ENCODE results near the gene NUDT1.

The NUDT1 gene

GRCh38 chr7:2273866-2274265, 31.8 kb downstream of the NUDT1 start:
- no peak overlapping the region for H3K4me3 ChIP-seq (ENCODE audit: low read depth, low read length)
- no peak for TF ChIP-seq CTCF (IDR thresholded peaks at IDR 0.05; ENCODE audit: insufficient read depth, low read length, missing control alignments)
- ChIA-PET CTCF (no interaction called here), POLR2A (no interaction called here)
- no peak for DNase-seq (ENCODE audit: low read depth, low spot score)

- ChIA-PET POLR2A (no interaction called here), CTCF (no interaction called here)
- no peak for DNase-seq (ENCODE audit: low read depth, low spot score)
- no peak for TF ChIP-seq CTCF (IDR thresholded peaks at IDR 0.05; ENCODE audit: insufficient read depth, low read length, missing control alignments)
- H3K4me3 ChIP-seq (ENCODE audit: low read depth, low read length): no peak overlapping the region
Observed at GRCh38 chr7:2274666-2275065, 32.6 kb downstream of the NUDT1 start.

- CTCF ChIA-PET: no interaction called here
- no peak for TF ChIP-seq CTCF (IDR thresholded peaks at IDR 0.05; ENCODE audit: insufficient read depth, low read length, missing control alignments)
Observed at GRCh38 chr7:2275101-2275500, 33.1 kb downstream of the NUDT1 start.

GRCh38 chr7:2276107-2276506, 34.1 kb downstream of the NUDT1 start:
- CTCF ChIA-PET: no interaction called here
- no peak for TF ChIP-seq CTCF (IDR thresholded peaks at IDR 0.05; ENCODE audit: insufficient read depth, low read length, missing control alignments)
- POLR2A ChIA-PET: no interaction called here
- DNase-seq (ENCODE audit: low read depth, low spot score): no peak
- H3K4me3 ChIP-seq (ENCODE audit: low read depth, low read length): no peak overlapping the region

More at GRCh38 chr7:2275101-2275500, 33.1 kb downstream of the NUDT1 start:
- POLR2A ChIA-PET: no interaction called here
- no peak for DNase-seq (ENCODE audit: low read depth, low spot score)
- H3K4me3 ChIP-seq (ENCODE audit: low read depth, low read length): no peak overlapping the region

GRCh38 chr7:2278026-2278425, 36.0 kb downstream of the NUDT1 start:
- H3K4me3 ChIP-seq (ENCODE audit: low read depth, low read length): no peak overlapping the region
- no peak for DNase-seq (ENCODE audit: low read depth, low spot score)
- ChIA-PET CTCF (no interaction called here), POLR2A (no interaction called here)
- TF ChIP-seq CTCF (IDR thresholded peaks at IDR 0.05; ENCODE audit: insufficient read depth, low read length, missing control alignments): no peak

- POLR2A ChIA-PET: interaction anchor here (1.1 kb wide), 1 partner anchor 30 kb away, joined by 3 read pairs; no protein-coding TSS in a partner anchor
- no peak for TF ChIP-seq CTCF (IDR thresholded peaks at IDR 0.05; ENCODE audit: insufficient read depth, low read length, missing control alignments)
- DNase-seq (ENCODE audit: low read depth, low spot score): no peak
- no peak overlapping the region for H3K4me3 ChIP-seq (ENCODE audit: low read depth, low read length)
- CTCF ChIA-PET: interaction anchor here (0.7 kb wide), 1 partner anchor 85 kb away, joined by 3 read pairs; no protein-coding TSS in a partner anchor
Observed at GRCh38 chr7:2279896-2280295, 37.9 kb downstream of the NUDT1 start.

Measured in AG04449 (cell line).